GM12878 (cell line): Measurements from ENCODE around the gene TRERF1. TPM values are rescaled to one million over a fixed set of nuclear protein-coding genes. Genes with fewer than 3 reads are reported as not detected.

Experiments
- ATAC-seq: fragments of 200-7000 bp; cut with Tn5 transposase; 3 replicates; pipeline ENCODE4 v1.9.1; 2020; ENCODE audit warnings: mild to moderate bottlenecking, moderate library complexity
- BruUV-seq: library from RNA; stranded (reverse); fragments of 400-500 nt; replicated peaks from 2 replicates; lab custom pipeline; 2021; lab: Mats Ljungman, UMichigan
- CTCF ChIA-PET: fragments of 300-600 bp; sonication (Branson Sonifier 250); formaldehyde crosslinking; extraction: SDS; loops from one replicate; lab custom pipeline; 2021; ENCODE audit warnings: inconsistent platforms; lab: Yijun Ruan, JAX
- POLR2A ChIA-PET: fragments of 350-600 bp; formaldehyde crosslinking; extraction: SDS; loops from one replicate; lab custom pipeline; 2021; ENCODE audit warnings: inconsistent platforms; lab: Charles Lee
- RAD21 ChIA-PET: fragments of 300-600 bp; sonication (Branson Sonifier 250); formaldehyde crosslinking; loops from one replicate; lab custom pipeline; 2023; ENCODE audit warnings: antibody characterized with exemption; ENCODE audit not compliant: unreplicated experiment; lab: Charles Lee
- SMC1A ChIA-PET: fragments of 300-600 bp; sonication (Branson Sonifier 250); formaldehyde crosslinking; loops from one replicate; lab custom pipeline; 2023; ENCODE audit not compliant: unreplicated experiment, uncharacterized antibody; lab: Charles Lee
- DNase-seq: peaks from one replicate; pipeline ENCODE4 v3.0.0-alpha.2; 2011; ENCODE audit warnings: low read depth, low spot score
- FAIRE-seq: peaks from 3 replicates; lab custom pipeline; 2011; peaks lifted over from hg19 to GRCh38; lab: Jason Lieb, UNC
- H2AFZ ChIP-seq: 2 replicates; pipeline ENCODE4 v1.6.0; 2011; ENCODE audit warnings: low read depth, low read length, control low read depth; ENCODE audit not compliant: control insufficient read depth
- H3K27ac ChIP-seq: 2 replicates; pipeline ENCODE4 v1.5.1; 2011; ENCODE audit warnings: control low read depth; ENCODE audit not compliant: control insufficient read depth, insufficient read depth
- H3K27me3 ChIP-seq, 2 experiments: replicated peaks in 1 of 2; 2 replicates each; pipeline versions ENCODE4 v1.6.0 to v1.6.1; 2011; ENCODE audit warnings: low read length in 1 of 2; ENCODE audit not compliant: control insufficient read depth in 2 of 2, insufficient read depth in 2 of 2
- H3K36me3 ChIP-seq, 2 experiments: 2 replicates each; pipeline ENCODE4 v1.5.1; 2011; ENCODE audit warnings: low read length in 1 of 2; ENCODE audit not compliant: control insufficient read depth in 2 of 2, insufficient read depth in 2 of 2
- H3K4me1 ChIP-seq: 2 replicates; pipeline ENCODE4 v1.6.1; 2011; ENCODE audit warnings: mild to moderate bottlenecking, low read length, moderate library complexity, mixed read lengths; ENCODE audit not compliant: control insufficient read depth, insufficient read depth
- H3K4me2 ChIP-seq: 2 replicates; pipeline ENCODE4 v1.6.0; 2011; ENCODE audit warnings: control low read depth; ENCODE audit not compliant: control insufficient read depth, insufficient read depth
- H3K4me3 ChIP-seq: fragments of 200-600 bp; sonication (generic); 2 replicates; pipeline ENCODE4 v1.5.1; 2016
- H3K79me2 ChIP-seq: 2 replicates; pipeline ENCODE4 v1.6.0; 2011; ENCODE audit warnings: low read length; ENCODE audit not compliant: control insufficient read depth, insufficient read depth
- H3K9ac ChIP-seq: 2 replicates; pipeline ENCODE4 v1.8.0; 2011; ENCODE audit warnings: low read length, control low read depth, mixed read lengths; ENCODE audit not compliant: control insufficient read depth, insufficient read depth
- H3K9me3 ChIP-seq: replicated peaks from 3 replicates; pipeline ENCODE4 v1.5.1; 2011; ENCODE audit warnings: mild to moderate bottlenecking, low read length; ENCODE audit not compliant: control insufficient read depth, insufficient read depth
- H4K20me1 ChIP-seq: 2 replicates; pipeline ENCODE4 v1.6.0; 2011; ENCODE audit not compliant: control insufficient read depth, insufficient read depth
- ATF3 ChIP-seq: IDR thresholded peaks from 2 replicates; pipeline ENCODE4 v1.6.1; 2011; ENCODE audit warnings: low read depth, mild to moderate bottlenecking, low read length, moderate library complexity, borderline replicate concordance; ENCODE audit errors: extremely low read depth
- CHD2 ChIP-seq: IDR thresholded peaks from 2 replicates; pipeline ENCODE4 v1.6.1; 2011; ENCODE audit warnings: low read depth, low read length, improper control_type of control experiment, borderline replicate concordance
- NFYB ChIP-seq: IDR thresholded peaks from 2 replicates; pipeline ENCODE4 v1.6.1; 2011; ENCODE audit warnings: low read depth, mild to moderate bottlenecking, low read length, improper control_type of control experiment, moderate library complexity; ENCODE audit not compliant: insufficient read depth
- PBX3 ChIP-seq: IDR thresholded peaks from 2 replicates; pipeline ENCODE4 v1.6.1; 2011; ENCODE audit warnings: mild to moderate bottlenecking, low read depth, low read length, moderate library complexity; ENCODE audit not compliant: insufficient replicate concordance
- SMARCA5 ChIP-seq: fragments of 450-650 bp; IDR thresholded peaks from 2 replicates; pipeline ENCODE4 v1.6.1; 2017; ENCODE audit warnings: mild to moderate bottlenecking
- YY1 ChIP-seq: IDR thresholded peaks from 2 replicates; pipeline ENCODE4 v1.6.1; 2011; ENCODE audit warnings: low read depth, mild to moderate bottlenecking, low read length
- WGBS: methylation state at CpG from one replicate; pipeline ENCODE4 v1.1.6; 2016; ENCODE audit warnings: low lambda C conversion rate; ENCODE audit not compliant: insufficient replicate concordance, insufficient coverage; ENCODE audit errors: missing lambda C conversion rate; 5-methylcytosine and 5-hydroxymethylcytosine counted together
- in situ Hi-C: fragments of 300-500 bp; cut with MboI; formaldehyde crosslinking; loops from 9 replicates; pipeline ENCODE4 v1.14.3; 2018; ENCODE audit warnings: mixed read lengths
- intact Hi-C: fragments of 100-400 bp; cut with micrococcal nuclease; formaldehyde crosslinking; loops from one replicate; pipeline ENCODE4 v1.14.2; 2022; ENCODE audit not compliant: unreplicated experiment
- polyA plus RNA-seq, 11 experiments: library from polyadenylated mRNA; depleted of rRNA in 4 of 11; unstranded in 6 of 11; stranded (reverse) in 5 of 11; fragments of >200 nt; fragmentation: Nextera tagmentation in 4 of 11; fragmentation: Illumina TruSeq in 1 of 11; extraction: Ambion mirVana in 4 of 11; extraction: Trizol in 1 of 11; gene quantifications; 1 replicate in 1 of 11; 2 replicates in 10 of 11; pipeline versions ENCODE4 v1.2.1 to v1.2.3, GENCODE V29; 2011 to 2016; ENCODE audit warnings: inconsistent platforms in 2 of 11, missing spikeins in 2 of 11, low read depth in 1 of 11
- total RNA-seq, 4 experiments: library from RNA; depleted of rRNA in 3 of 4; stranded (reverse); fragments of >200 nt in 3 of 4; fragmentation: Illumina TruSeq in 1 of 4; extraction: Trizol in 1 of 4; gene quantifications; 2 replicates each; pipeline versions ENCODE4 v1.2.1 to v1.2.3, GENCODE V29; 2013 to 2021

The TRERF1 gene
- total and polyA plus RNA-seq, 10 of the 15 experiments (the other 5 are each of a cell fraction or from before 2014, with no cell fraction given): 2.2 to 19.4 (median 7.2) TPM

DNA sequence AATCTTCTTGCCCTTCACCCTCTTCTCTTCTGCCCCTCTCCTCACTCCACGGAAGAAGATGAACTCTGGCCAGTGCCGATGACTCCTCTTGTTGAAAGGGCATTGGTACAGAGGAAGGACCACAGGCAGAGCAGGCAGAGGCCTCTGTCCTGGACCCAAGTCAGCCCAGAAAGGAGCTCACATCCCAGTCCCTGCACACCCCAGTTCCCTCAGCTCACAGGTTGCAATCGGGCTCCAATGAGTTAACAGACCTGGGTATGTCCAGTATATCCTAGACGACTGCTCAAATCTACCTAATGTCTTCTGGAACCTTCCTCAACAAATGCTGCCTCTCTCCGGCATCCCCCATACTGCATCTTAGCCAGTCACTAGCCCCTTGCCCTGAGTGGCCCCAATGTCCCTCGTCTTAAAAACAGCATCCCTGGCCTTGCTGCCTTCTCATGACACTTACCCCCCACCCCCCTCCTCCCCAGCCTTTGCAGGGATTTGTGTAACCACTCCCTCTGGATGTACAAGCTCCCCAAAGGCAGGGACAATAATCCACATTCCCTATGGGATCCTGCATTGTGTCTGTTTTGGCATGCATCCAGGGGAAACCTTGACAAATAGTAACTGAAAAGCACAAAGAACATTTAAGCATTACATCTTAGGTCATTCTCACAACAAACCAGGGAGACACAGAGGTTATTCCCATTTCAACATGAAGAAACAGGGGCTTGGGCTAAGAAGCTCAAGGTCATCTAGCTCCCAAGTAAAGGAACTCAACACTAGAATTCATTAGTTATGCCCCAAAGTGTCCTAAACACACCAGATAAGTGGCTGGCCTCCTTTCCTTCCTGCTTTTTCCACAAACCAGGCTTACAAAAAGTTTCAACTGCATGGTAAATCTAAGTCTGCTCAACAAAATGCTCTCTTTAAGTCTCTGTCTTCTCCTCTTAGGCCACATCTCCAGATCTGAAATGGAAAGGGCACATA is 45.1 kb downstream of the TRERF1 start:
- ChIA-PET RAD21 (no interaction called here), POLR2A (interaction anchor here (0.6 kb wide), 1 partner anchor 15 kb away, joined by 8 read pairs; no protein-coding TSS in a partner anchor), CTCF (interaction anchor here (2.1 kb wide), 1 partner anchor 9 kb away, joined by 8 read pairs; no protein-coding TSS in a partner anchor), SMC1A (interaction anchor here (0.6 to 0.9 kb wide), 2 partner anchors 21 to 589 kb away, joined by 3 read pairs; no protein-coding TSS in a partner anchor)
- no peaks in the 10 kb centered on the region for H3K36me3 ChIP-seq
- peaks cover 2% of the 10 kb centered on the region; the same call in 1 of the 2 replicates for H3K79me2 ChIP-seq
- 0 out of 2 replicates have a peak, but pooled peaks cover 2% of the 10 kb centered on the region for H4K20me1 ChIP-seq
- no peak overlapping the region for H3K4me2 ChIP-seq
- intact Hi-C loops (no loop called here), in situ Hi-C loops (no loop called here)
- DNase-seq (no peak), ATAC-seq (no peak), FAIRE-seq (no peak)
- H3K4me1 ChIP-seq: peaks cover 26% of the 10 kb centered on the region
- WGBS: 77% methylated on average over 6 of the region's 6 CpGs
- no peak overlapping the region for H3K4me3 ChIP-seq
- no peaks in the 10 kb centered on the region for H3K9me3 ChIP-seq
- H3K9ac ChIP-seq: no peak overlapping the region
- TF ChIP-seq ATF3: no peak
- H3K27me3 ChIP-seq: no peaks in the 10 kb centered on the region
- no peak overlapping the region for H2AFZ ChIP-seq
- BruUV-seq: no TSS peak
- no peak overlapping the region for H3K27ac ChIP-seq

DNA sequence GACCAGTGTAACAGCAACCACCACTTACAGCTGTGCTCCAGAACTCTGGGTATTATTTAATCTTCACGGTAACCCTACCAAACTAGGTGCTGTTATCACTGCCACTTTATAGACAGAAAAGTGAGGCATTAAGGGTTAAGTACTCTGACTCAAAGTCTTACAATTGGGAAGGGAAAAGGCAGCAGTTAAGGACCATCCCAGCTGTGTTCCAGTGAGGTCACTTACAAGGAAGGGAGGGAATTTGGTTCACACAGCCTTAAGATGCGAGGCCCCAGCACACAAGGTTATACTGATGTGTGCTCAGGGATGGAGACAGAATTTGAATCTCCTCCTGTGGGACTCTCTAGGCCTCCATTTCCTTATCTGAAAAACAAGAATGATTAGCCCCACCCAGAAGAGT is 46.7 kb downstream of the TRERF1 start:
- no peak overlapping the region for H2AFZ ChIP-seq
- no TSS peak for BruUV-seq
- H3K36me3 ChIP-seq: no peaks in the 10 kb centered on the region
- no peak overlapping the region for H3K9ac ChIP-seq
- peaks cover 21% of the 10 kb centered on the region for H3K4me1 ChIP-seq
- TF ChIP-seq YY1 (no peak), PBX3 (no peak), CHD2 (no peak), SMARCA5 (no peak), NFYB (no peak)
- peaks cover 2% of the 10 kb centered on the region for H3K79me2 ChIP-seq
- no peaks in the 10 kb centered on the region for H3K27me3 ChIP-seq
- DNase-seq: no peak
- no peak overlapping the region for H3K4me2 ChIP-seq
- no peak for FAIRE-seq
- POLR2A ChIA-PET: interaction anchor here (0.6 kb wide), 1 partner anchor 181 kb away, joined by 3 read pairs; no protein-coding TSS in a partner anchor
- WGBS: 96% methylated on average over 2 of the region's 2 CpGs
- SMC1A ChIA-PET: interaction anchor here (1.0 to 1.6 kb wide), 4 partner anchors 11 to 143 kb away, joined by 3 to 4 read pairs (median 3); no protein-coding TSS in a partner anchor
- H3K4me3 ChIP-seq: no peak overlapping the region
- no peak overlapping the region for H3K27ac ChIP-seq
- no peak for ATAC-seq
- H4K20me1 ChIP-seq: peaks cover 6% of the 10 kb centered on the region
- intact Hi-C loops (no loop called here), in situ Hi-C loops (no loop called here)
- RAD21 ChIA-PET: no interaction called here
- CTCF ChIA-PET: interaction anchor here (0.8 to 1.9 kb wide), 3 partner anchors 11 to 127 kb away, joined by 4 to 5 read pairs (median 5); no protein-coding TSS in a partner anchor
- no peaks in the 10 kb centered on the region for H3K9me3 ChIP-seq
